ENCODE measurements around the gene FCER1G. TPM values are rescaled to one million over a fixed set of nuclear protein-coding genes. Genes with fewer than 3 reads are reported as not detected.

The FCER1G gene
- total and polyA plus RNA-seq, 2 of the 8 experiments (the other 6 are each of a cell fraction or from before 2014, with no cell fraction given), result 1.6 TPM; not detected in 1

DNA sequence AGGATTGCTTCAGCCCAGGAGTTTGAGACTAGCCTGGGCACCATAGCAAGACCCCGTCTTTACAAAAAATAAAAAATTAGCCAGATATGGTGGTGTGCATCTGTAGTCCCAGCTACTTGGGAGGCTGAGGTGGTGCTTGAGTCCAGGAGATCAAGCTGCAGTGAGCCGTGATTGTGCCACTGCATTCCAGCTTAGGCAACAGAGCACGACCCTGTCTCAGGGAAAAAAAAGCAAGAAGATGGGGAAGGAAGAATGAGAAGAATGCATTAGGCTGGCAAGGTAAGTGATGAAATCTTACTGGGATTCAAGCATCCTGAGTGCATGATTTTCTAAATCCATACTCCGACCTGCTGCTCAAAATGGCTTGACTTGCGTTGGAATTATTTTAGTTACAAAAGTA, 50.2 kb downstream of the FCER1G start:
- Histone ChIP-seq H3K27ac (ENCODE audit: low read depth, low read length) (no peak overlapping the region), H3K4me3 (ENCODE audit: extremely low read depth in 1 of 4, insufficient read depth in 2 of 4, low read depth in 3 of 4, low read length in 4 of 4) (no peak overlapping the region), H3K4me1 (replicated peaks in 1 of 4; ENCODE audit: control insufficient read depth in 3 of 4, insufficient read depth in 4 of 4, low read length in 3 of 4) (peaks cover 3 to 11% (median 6%) of the 10 kb centered on the region in 4 experiments; a peak in 4 of 7 replicates), H3K79me1 (ENCODE audit: low read depth, low read length) (no peaks in the 10 kb centered on the region), H2BK20ac (ENCODE audit: low read length) (no peak overlapping the region), H3K56ac (replicated peaks; ENCODE audit: insufficient read length, low read depth, low read length) (no peak overlapping the region), H3K18ac (ENCODE audit: extremely low read depth, low read length) (no peak overlapping the region), H4K8ac (ENCODE audit: extremely low read depth, insufficient read depth, low read length) (no peak overlapping the region), H3K9me3 (ENCODE audit: insufficient read depth in 2 of 2, low read depth in 1 of 2, low read length in 1 of 2) (no peaks in the 10 kb centered on the region), H3K4ac (replicated peaks; ENCODE audit: insufficient read length, low read depth, low read length) (no peak overlapping the region), H2BK12ac (ENCODE audit: low read depth, low read length) (no peak overlapping the region), H2BK120ac (replicated peaks; ENCODE audit: low read depth, low read length) (no peak overlapping the region), H3K23ac (ENCODE audit: insufficient read length) (no peak overlapping the region), H3K36me3 (ENCODE audit: control insufficient read depth in 2 of 4, insufficient read depth in 4 of 4, low read length in 3 of 4) (no peaks in the 10 kb centered on the region), H3K27me3 (replicated peaks in 1 of 4; ENCODE audit: control insufficient read depth in 3 of 4, extremely low read depth in 1 of 4, insufficient read depth in 3 of 4, low read length in 3 of 4) (peaks cover 0 to 5% (median 4%) of the 10 kb centered on the region in 4 experiments; a peak in 5 of 7 replicates), H4K91ac (replicated peaks; ENCODE audit: insufficient read length, low read length) (no peak overlapping the region), H3K4me2 (ENCODE audit: insufficient read depth in 1 of 2, low read depth in 2 of 2, low read length in 2 of 2) (no peak overlapping the region), H3K14ac (ENCODE audit: insufficient read length) (no peak overlapping the region), H2AK5ac (ENCODE audit: low read depth, low read length) (no peak overlapping the region), H4K5ac (ENCODE audit: insufficient read length, low read depth, low read length) (no peak overlapping the region), H2BK5ac (ENCODE audit: low read depth, low read length) (no peak overlapping the region), H2BK15ac (ENCODE audit: low read length) (no peak overlapping the region), H2AFZ (ENCODE audit: low read length) (no peak overlapping the region), H3K79me2 (ENCODE audit: control insufficient read depth in 1 of 2, insufficient read depth in 2 of 2, low read length in 2 of 2) (no peaks in the 10 kb centered on the region), H4K20me1 (replicated peaks in 1 of 2; ENCODE audit: control insufficient read depth in 1 of 2, insufficient read depth in 2 of 2, low read length in 2 of 2) (no peaks in the 10 kb centered on the region), H3K23me2 (ENCODE audit: low read depth, low read length) (no peaks in the 10 kb centered on the region), H3K9ac (replicated peaks in 1 of 4; ENCODE audit: extremely low read depth in 1 of 4, low read depth in 3 of 4, low read length in 3 of 4) (no peak overlapping the region)
- no peak for TF ChIP-seq KDM5A (IDR thresholded peaks at IDR 0.05; ENCODE audit: low read length)
- 0 out of 2 replicates have a peak, but pooled peaks have one; percentile 8 for TF ChIP-seq TEAD4 (IDR thresholded peaks at IDR 0.05; ENCODE audit: low read depth, low read length)
- FAIRE-seq (no peak), DNase-seq (ENCODE audit: low read depth in 1 of 2, low spot score in 2 of 2) (no peak)
- WGBS, 2 experiments (ENCODE audit: extremely low coverage in 1 of 2, insufficient coverage in 1 of 2, insufficient read length in 1 of 2, insufficient replicate concordance in 2 of 2, low coverage in 1 of 2, low lambda C conversion rate in 2 of 2, missing lambda C conversion rate in 1 of 2), result 84% methylated on average over 5 of the region's 5 CpGs; no CpG with 5 or more reads in 1 of the 2 experiments
- ChIA-PET CTCF (ENCODE audit: partially characterized antibody) (interaction anchor here (1.2 to 3.2 kb wide), 5 partner anchors 9 to 42 kb away, joined by 3 to 18 read pairs (median 7); no protein-coding TSS in a partner anchor), POLR2A (ENCODE audit: partially characterized antibody) (no interaction called here)
